Uterus (tissue), 4 donors: ENCODE data around the gene KCNH2. TPM values are rescaled to one million over a fixed set of nuclear protein-coding genes. Genes with fewer than 3 reads are reported as not detected.

Source experiments
- DNase-seq, 2 donors: peaks; one replicate each; pipeline ENCODE4 v3.0.0-alpha.2; 2019 to 2020
- H3K27ac ChIP-seq, 2 donors: fragments of 200-600 bp; sonication (generic); 1 replicate in 1 of 2; 2 replicates in 1 of 2; pipeline ENCODE4 v1.5.1; 2016 to 2018
- H3K27me3 ChIP-seq, 2 donors: fragments of 200-600 bp; sonication (generic); one replicate each; pipeline ENCODE4 v1.5.1; 2018 to 2019; ENCODE audit warnings: control low read depth in 1 of 2
- H3K36me3 ChIP-seq, 2 donors: fragments of 200-600 bp; sonication (generic); one replicate each; pipeline ENCODE4 v1.5.1; 2019; ENCODE audit warnings: control low read depth in 1 of 2
- H3K4me1 ChIP-seq, 2 donors: fragments of 200-600 bp; sonication (generic); one replicate each; pipeline ENCODE4 v1.5.1; 2018 to 2019; ENCODE audit warnings: control low read depth in 1 of 2
- H3K4me3 ChIP-seq, 2 donors: fragments of 200-600 bp; sonication (generic); 1 replicate in 1 of 2; 2 replicates in 1 of 2; pipeline ENCODE4 v1.5.1; 2018 to 2019; ENCODE audit warnings: mild to moderate bottlenecking in 1 of 2
- H3K9me3 ChIP-seq, 2 donors: fragments of 200-600 bp; sonication (generic); one replicate each; pipeline ENCODE4 v1.5.1; 2019; ENCODE audit warnings: control low read depth in 1 of 2
- POLR2A ChIP-seq, 2 donors: fragments of 450-650 bp; IDR thresholded peaks; one replicate each; pipeline ENCODE4 v1.6.1; 2016; ENCODE audit warnings: antibody characterized with exemption in 2 of 2, mild to moderate bottlenecking in 1 of 2, moderate library complexity in 1 of 2
- intact Hi-C: fragments of 100-400 bp; cut with DNase I; formaldehyde crosslinking; loops from one replicate; pipeline ENCODE4 v1.15.1; 2023; ENCODE audit warnings: low total_unique reads
- total RNA-seq, 4 donors: library from RNA; depleted of rRNA in 3 of 4; stranded (reverse); fragments of >200 nt in 3 of 4; gene quantifications; one replicate each; pipeline versions ENCODE4 v1.1.0 to v1.2.4, GENCODE V29; 2014 to 2023
- TF ChIP-seq, protein P1 (sequence below), 4 experiments: fragments of 200-600 bp in 2 of 4; fragments of 450-650 bp in 2 of 4; sonication (generic) in 2 of 4; IDR thresholded peaks; one replicate each; pipeline ENCODE4 v1.5.1; 2016 to 2019; ENCODE audit warnings: antibody characterized with exemption in 4 of 4, mild to moderate bottlenecking in 2 of 4, moderate library complexity in 1 of 4
- donor health status: DM: yes; HTN: yes; CAD: no.

Gene KCNH2
- total RNA-seq, 4 donors from 2014 or later = 9.1 to 51.0 (median 22.8) TPM

GRCh38 chr7:150968734-150969372 is 9.3 kb downstream of the KCNH2 start:
- TF ChIP-seq, protein P1, sequence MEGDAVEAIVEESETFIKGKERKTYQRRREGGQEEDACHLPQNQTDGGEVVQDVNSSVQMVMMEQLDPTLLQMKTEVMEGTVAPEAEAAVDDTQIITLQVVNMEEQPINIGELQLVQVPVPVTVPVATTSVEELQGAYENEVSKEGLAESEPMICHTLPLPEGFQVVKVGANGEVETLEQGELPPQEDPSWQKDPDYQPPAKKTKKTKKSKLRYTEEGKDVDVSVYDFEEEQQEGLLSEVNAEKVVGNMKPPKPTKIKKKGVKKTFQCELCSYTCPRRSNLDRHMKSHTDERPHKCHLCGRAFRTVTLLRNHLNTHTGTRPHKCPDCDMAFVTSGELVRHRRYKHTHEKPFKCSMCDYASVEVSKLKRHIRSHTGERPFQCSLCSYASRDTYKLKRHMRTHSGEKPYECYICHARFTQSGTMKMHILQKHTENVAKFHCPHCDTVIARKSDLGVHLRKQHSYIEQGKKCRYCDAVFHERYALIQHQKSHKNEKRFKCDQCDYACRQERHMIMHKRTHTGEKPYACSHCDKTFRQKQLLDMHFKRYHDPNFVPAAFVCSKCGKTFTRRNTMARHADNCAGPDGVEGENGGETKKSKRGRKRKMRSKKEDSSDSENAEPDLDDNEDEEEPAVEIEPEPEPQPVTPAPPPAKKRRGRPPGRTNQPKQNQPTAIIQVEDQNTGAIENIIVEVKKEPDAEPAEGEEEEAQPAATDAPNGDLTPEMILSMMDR (IDR thresholded peaks at IDR 0.05) = no peak
- TF ChIP-seq POLR2A (IDR thresholded peaks at IDR 0.05) = no peak
- H3K9me3 ChIP-seq = no peaks in the 10 kb centered on the region
- intact Hi-C loops = no loop called here
- no peak overlapping the region for H3K27ac ChIP-seq
- H3K36me3 ChIP-seq = no peaks in the 10 kb centered on the region
- DNase-seq = no peak
- no peak overlapping the region for H3K4me3 ChIP-seq
- no peaks in the 10 kb centered on the region for H3K27me3 ChIP-seq
- H3K4me1 ChIP-seq = peaks cover 3 to 5% of the 10 kb centered on the region in 2 donors

- intact Hi-C loops = no loop called here
- H3K4me3 ChIP-seq = no peak overlapping the region
- no peaks in the 10 kb centered on the region for H3K27me3 ChIP-seq
- no peak overlapping the region for H3K27ac ChIP-seq
- TF ChIP-seq POLR2A (IDR thresholded peaks at IDR 0.05) = no peak
- TF ChIP-seq, protein P1 (IDR thresholded peaks at IDR 0.05) = no peak
- H3K36me3 ChIP-seq = no peaks in the 10 kb centered on the region
- H3K9me3 ChIP-seq = no peaks in the 10 kb centered on the region
- no peak for DNase-seq
- H3K4me1 ChIP-seq = peaks cover 3 to 6% of the 10 kb centered on the region in 2 donors
These were observed 9.9 kb downstream of the KCNH2 start for GRCh38 chr7:150968056-150968733.

DNA sequence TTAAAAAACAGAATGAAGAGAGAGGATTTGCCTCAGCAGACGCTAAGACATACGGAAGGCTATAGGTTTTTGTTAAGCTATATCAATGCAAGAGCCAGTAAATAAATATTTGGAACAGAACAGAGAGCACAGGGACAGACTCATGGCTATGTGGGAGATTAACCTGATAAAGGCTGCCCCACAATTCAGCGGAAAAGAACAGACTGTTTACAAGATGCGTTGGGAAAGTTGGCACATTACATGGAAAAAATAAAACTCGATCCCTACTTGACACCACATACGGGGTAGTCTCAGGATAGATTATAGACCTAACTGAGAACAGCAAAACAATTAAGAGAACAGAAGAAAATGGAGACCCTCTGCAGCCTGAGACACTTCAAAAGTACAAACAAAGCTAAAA is 10.8 kb downstream of the KCNH2 start:
- intact Hi-C loops = no loop called here
- Histone ChIP-seq H3K4me3 (no peak overlapping the region), H3K9me3 (no peaks in the 10 kb centered on the region), H3K4me1 (peaks cover 3 to 12% of the 10 kb centered on the region in 2 donors), H3K27me3 (no peaks in the 10 kb centered on the region), H3K36me3 (no peaks in the 10 kb centered on the region), H3K27ac (no peak overlapping the region)
- TF ChIP-seq POLR2A (IDR thresholded peaks at IDR 0.05) = no peak
- TF ChIP-seq, protein P1 (IDR thresholded peaks at IDR 0.05) = no peak
- no peak for DNase-seq

- H3K27ac ChIP-seq = no peak overlapping the region
- H3K36me3 ChIP-seq = no peaks in the 10 kb centered on the region
- H3K9me3 ChIP-seq = no peaks in the 10 kb centered on the region
- peaks cover 0 to 8% of the 10 kb centered on the region in 2 donors for H3K4me1 ChIP-seq
- no peak for DNase-seq
- intact Hi-C loops = no loop called here
- no peaks in the 10 kb centered on the region for H3K27me3 ChIP-seq
- no peak overlapping the region for H3K4me3 ChIP-seq
- no peak for TF ChIP-seq POLR2A (IDR thresholded peaks at IDR 0.05)
- TF ChIP-seq, protein P1 (IDR thresholded peaks at IDR 0.05) = no peak
These were observed 12.1 kb downstream of the KCNH2 start for GRCh38 chr7:150966002-150966401.

DNA sequence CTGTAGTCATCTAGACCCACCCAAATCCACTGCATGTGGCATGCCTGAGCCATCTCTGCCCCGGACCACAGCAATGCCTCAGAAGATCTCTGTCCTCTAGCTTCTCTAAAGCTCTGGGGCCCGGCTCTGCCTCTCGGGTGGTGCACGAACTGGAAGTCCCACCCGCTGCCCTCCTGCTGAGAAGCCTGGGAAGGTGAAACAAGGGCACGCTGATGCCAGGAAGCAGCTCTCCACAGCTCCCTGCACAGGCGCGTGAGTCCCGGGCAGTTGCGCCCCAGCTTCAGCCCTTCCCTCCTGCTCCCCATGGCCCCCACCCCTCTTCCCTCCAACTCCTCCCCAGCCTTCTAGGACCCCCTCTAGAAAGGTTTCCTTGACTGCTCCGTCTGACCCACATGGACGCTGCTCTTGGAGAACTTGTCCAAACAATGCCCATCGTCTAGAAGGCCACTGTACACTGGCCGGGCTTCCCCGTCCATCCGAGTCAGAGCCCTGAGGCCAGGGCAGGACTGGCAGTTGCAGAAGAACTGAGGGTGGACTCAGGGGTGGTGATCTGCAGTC is 12.8 kb downstream of the KCNH2 start:
- H3K36me3 ChIP-seq = no peaks in the 10 kb centered on the region
- peaks cover 0 to 8% of the 10 kb centered on the region in 2 donors for H3K4me1 ChIP-seq
- no peaks in the 10 kb centered on the region for H3K9me3 ChIP-seq
- H3K4me3 ChIP-seq = no peak overlapping the region
- DNase-seq = no peak
- intact Hi-C loops = no loop called here
- H3K27ac ChIP-seq = no peak overlapping the region
- no peaks in the 10 kb centered on the region for H3K27me3 ChIP-seq
- no peak for TF ChIP-seq POLR2A (IDR thresholded peaks at IDR 0.05)
- TF ChIP-seq, protein P1 (IDR thresholded peaks at IDR 0.05) = no peak
